NCI-H345 (cell line): ENCODE measurements around the gene CCNF.
"Not testable (repeated sequence)": the region's sequence is repeated elsewhere in the genome, so short reads cannot be mapped to it uniquely, and the experiment has no call there.

ENCODE experiments used
- DNase-seq: peaks from one replicate; lab custom pipeline; 2025; lab: John Stamatoyannopoulos, UW

Gene CCNF

DNA sequence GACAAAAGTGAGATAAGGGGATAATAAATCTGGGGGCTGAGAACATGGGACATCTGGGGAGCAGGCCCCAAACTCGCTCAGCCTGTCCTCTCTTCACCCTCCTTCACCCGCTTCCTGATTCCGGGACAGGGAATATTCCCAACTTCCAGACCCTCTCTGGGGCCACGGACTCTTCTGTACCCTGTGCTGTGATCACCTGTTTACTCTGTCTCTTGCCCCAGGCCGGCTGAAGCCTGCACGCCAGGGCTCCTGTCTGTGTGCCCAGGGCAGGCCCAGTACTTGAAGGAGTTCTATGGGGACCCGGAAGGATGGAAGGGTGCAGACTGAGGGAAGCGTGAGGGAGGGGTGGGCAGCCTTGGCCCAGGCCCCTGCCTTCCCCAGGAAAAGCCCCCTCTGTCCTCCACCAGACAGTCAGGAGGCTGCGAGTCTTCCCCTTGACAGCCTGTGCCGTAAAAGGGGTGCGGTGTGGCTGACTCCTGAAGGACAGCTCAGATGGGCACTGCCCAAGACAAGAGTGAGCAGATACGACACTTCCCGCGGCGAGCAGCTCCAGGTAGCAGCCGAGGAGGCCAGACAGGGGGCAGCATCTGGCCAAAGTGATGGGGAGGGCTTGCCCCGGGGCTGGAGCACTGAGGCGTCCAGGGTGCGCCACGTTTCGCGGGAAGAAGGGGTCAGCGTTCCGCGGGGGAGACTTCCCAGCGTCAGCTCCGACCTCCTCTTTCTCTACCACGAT, 1.0 kb upstream of the CCNF start:
- DNase-seq: no peak

GRCh38 chr16:2428784-2429033, 538 bp upstream of the CCNF start:
- DNase-seq: no peak

GRCh38 chr16:2429771-2430663, 770 bp downstream of the CCNF start:
- no peak for DNase-seq

DNA sequence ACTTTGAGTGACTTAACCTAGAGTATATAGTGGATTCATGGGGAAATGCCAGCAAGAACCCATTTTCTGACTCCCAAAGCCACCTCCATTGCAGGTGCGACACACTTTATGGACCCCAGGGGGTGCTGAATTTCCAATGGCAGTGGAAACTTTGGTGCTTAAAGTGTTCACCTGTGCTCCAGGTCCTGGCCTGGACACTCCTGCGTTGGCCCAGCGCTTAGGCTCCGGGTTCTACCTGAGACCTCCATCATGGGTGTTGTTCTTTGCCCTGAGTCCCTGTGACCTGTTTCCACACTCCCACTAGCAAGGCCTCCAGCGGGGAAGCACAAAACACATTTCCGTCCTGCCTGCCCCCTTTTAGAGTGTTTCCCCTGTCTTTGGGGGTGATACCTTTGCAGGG, 3.0 kb downstream of the CCNF start:
- no peak for DNase-seq

DNA sequence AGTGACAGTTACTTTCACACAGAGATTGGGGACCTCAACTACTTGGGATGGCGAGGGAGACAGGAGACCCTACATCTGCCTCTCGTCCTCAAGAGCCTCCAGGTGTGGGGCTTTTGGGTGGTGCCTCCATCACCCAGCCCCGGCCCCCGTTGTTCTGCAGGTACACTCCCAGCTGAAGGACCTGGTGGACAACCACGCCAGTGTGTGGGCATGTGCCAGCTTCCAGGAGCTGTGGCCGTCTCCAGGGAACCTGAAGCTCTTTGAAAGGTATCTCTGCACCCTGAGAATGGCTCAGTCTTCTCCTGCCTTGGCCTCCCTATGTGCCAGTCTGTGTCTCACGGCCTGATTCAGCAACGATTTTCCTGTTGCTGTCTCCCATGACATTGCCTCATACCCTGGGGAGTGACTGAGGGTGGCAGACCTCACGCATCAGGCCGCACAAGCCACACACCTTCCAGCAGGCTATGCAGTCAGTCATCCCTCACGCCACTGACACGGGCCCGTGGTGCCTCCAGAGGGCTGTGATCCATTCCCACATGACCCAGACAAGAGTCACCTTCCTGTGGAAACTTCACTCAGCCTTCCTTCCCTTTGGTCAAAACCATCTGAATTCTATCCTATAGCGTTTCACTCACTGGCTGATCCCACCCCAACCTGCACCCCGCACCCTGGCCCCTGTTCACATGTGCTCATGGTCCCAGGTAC, 3.7 kb downstream of the CCNF start:
- DNase-seq: no peak

GRCh38 chr16:2435236-2435635, 6.0 kb downstream of the CCNF start:
- not testable (repeated sequence) for DNase-seq

DNA sequence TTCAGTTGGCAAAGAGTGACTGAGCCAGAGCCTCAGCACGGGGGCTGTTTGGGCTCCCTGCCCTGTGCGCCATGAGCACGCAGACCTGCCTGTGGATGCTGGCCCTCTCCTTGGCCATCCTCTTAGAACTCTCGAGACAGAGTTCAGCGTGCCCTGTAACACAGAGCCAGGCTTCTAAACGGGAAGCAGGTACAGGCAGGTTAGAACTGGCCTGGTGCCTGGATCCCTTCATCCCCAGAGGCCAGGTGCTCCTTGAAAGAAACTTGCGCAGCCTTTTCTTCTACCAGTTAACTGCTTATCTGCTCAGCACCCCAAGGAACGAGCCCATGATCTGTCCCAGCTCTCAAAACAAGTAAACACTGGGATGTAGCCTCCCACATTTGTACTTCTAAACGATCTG, 6.9 kb downstream of the CCNF start:
- DNase-seq: no peak

GRCh38 chr16:2437032-2437790, 8.0 kb downstream of the CCNF start:
- DNase-seq: no peak

DNA sequence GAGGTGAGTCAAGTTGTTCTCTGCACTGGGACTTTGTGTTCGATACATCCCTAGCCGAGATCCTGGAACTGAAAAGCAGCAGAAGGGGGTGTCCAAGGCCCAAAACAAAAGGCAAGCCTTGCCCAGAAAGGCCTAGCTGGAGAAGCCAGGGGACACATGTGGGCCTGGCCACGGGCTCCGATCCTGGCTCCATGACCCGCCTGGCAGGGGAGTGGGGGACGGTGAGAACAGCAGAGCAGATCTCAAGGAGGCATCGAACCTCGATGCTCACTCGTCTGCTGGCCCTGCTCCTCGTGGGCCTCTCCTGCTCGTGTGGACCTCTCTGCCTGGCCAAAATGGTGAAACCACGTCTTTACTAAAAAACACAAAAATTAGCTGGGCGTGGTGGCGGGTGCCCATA, 8.9 kb downstream of the CCNF start:
- DNase-seq: no peak

- no peak for DNase-seq
Measured at GRCh38 chr16:2439598-2439997, 10.4 kb downstream of the CCNF start.

- not testable (repeated sequence) for DNase-seq
Measured at GRCh38 chr16:2441143-2441804, 12.0 kb downstream of the CCNF start.

DNA sequence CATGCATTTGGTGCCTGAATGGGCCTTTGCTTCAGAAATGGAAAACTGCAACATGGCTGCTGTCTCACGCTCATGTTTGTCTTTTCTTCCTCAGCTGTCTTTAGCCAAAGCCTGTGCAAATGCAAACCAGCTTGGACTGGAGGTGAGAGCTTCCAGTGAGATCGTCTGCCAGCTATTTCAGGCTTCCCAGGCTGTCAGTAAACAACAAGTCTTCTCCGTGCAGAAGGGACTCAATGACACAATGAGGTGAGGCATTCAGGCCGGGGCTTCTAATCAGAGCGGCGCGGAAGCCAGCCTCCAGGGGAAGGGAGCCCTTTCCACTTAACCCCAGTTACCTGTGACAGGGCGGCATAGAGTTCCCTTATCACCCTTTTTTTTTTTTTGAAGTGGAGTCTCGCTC, 14.3 kb downstream of the CCNF start:
- DNase-seq: no peak

GRCh38 chr16:2447920-2448583, 18.8 kb downstream of the CCNF start:
- no peak for DNase-seq

DNA sequence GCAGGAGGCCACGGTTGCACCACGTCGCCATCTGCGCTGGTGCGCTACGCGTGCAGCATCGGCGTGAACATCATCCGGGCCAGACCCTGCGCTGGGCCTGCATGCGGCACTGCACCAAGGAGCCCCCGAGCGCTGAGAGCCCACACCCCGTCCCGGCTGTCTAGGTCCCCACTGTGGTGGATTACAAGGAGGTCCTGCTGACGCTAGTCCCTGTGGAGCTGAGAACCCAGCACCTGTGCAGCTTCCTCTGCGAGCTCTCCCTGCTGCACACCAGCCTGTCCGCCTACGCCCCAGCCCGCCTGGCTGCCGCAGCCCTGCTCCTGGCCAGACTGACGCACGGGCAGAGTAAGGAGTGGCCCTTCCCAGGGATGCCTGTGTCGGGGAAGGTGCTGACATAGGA, 19.9 kb downstream of the CCNF start:
- DNase-seq: no peak

- DNase-seq: no peak
Measured at GRCh38 chr16:2450535-2450934, 21.3 kb downstream of the CCNF start.

GRCh38 chr16:2450975-2451381, 21.7 kb downstream of the CCNF start:
- no peak for DNase-seq

DNA sequence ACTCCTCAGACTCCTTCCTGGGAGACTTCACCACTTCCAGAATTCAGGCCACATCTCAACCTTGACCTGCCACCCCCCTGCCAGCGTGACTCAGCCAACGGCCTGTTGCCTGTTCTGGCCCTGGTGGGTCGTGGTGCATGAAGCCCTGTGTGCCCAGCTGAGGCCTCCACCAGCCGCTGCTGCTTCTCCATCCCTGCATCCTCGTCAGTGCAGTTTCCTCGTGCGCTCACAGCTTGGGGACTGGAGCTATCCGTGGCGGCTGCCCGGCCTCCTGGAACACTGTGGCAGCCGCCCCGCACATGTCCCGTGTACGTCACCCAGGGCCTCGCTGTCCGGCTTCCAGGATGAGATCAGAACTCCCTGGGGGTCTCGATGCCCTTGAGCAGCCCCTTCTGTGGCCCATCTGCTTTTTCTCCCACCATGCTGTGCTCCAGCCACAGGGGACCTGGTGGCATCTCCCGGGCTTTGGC, 22.6 kb downstream of the CCNF start:
- DNase-seq: no peak

DNA sequence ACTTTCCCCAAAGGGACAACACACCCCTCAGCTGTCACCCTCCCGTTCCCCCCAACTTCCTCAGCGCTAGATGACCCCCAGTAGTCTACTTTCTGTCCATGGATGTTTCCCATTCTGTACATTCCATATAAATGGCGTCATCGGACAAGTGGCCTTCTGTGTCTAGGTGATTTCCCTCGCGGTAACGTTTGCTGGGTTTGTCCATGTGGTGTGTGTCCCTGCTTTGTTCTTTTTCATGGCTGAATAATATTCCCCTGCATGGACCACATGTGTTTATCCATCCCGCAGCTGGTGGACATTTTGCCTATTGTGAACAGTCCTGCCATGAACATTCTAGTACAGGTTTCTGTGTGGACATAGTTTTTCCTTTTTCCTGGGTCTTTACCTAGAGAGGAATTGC, 23.4 kb downstream of the CCNF start:
- DNase-seq: no peak

DNA sequence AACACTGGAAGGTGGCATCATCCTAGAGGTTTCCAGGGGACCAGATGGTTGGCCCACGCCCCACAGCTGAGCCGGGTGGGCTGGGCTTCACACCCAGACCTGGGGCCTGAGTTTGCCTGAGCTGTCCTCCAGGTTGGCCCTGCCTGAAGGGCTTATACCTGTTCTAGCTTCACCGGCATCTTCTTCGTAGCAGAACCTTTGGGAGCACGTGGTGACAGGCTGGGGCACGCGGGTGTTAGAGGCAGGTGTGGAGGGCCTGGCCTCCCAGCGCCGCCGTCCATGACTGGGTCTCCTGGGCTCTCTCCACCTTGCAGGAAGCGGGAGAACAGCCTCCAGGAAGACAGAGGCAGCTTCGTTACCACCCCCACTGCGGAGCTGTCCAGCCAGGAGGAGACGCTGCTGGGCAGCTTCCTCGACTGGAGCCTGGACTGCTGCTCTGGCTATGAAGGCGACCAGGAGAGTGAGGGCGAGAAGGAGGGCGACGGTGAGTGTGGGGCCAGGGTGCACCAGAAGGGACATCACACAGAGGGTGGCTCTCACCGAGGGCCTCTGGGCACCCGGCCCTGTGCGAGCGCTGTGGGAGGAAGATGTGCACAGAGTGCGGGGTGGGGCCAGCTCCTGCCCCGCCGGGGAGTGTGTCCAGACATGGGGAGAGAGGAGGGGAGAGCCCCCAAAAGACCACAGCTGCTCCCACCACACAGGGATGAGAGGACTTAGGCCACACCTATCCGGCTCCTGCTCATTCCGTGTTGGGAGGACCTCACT, 26.0 kb downstream of the CCNF start:
- no peak for DNase-seq

DNA sequence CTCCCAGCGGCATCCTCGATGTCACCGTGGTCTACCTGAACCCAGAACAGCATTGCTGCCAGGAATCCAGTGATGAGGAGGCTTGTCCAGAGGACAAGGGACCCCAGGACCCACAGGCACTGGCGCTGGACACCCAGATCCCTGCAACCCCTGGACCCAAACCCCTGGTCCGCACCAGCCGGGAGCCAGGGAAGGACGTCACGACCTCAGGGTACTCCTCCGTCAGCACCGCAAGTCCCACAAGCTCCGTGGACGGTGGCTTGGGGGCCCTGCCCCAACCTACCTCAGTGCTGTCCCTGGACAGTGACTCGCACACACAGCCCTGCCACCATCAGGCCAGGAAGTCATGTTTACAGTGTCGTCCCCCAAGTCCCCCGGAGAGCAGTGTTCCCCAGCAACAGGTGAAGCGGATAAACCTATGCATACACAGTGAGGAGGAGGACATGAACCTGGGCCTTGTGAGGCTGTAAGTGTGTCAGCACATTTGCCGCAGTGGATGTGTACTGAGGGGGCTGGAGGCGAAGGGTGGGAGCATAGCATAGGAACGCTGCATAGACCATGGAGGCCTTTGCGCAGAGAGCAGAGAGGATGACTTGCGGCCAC, 27.4 kb downstream of the CCNF start:
- DNase-seq: no peak
